HuH-7 (cell line): ENCODE results near the gene STXBP5L.
A peak's percentile ranks its signal among the peaks of the same experiment; 100 is the strongest.
"Not testable (repeated sequence)": the region's sequence is repeated elsewhere in the genome, so short reads cannot be mapped to it uniquely, and the experiment has no call there.

Source experiments
- DNase-seq: peaks from one replicate; pipeline ENCODE4 v3.0.0; 2011; ENCODE audit warnings: low spot score

The STXBP5L gene

GRCh38 chr3:120908030-120908794 is at the start of gene STXBP5L:
Gene STXBP5L, plus strand, starts transcription at chr3:120908205. Its CDS starts 1,374 bp downstream, at chr3:120909579.
- peak; percentile 86 for DNase-seq

- DNase-seq = no peak
Measured at GRCh38 chr3:120858521-120858920, 49.5 kb upstream of the STXBP5L start.

GRCh38 chr3:120864541-120864940 is 43.5 kb upstream of the STXBP5L start:
- DNase-seq = no peak

- no peak for DNase-seq
Measured at GRCh38 chr3:120875507-120875906, 32.5 kb upstream of the STXBP5L start.

GRCh38 chr3:120875989-120876388 is 32.0 kb upstream of the STXBP5L start:
- no peak for DNase-seq

GRCh38 chr3:120879411-120879810 is 28.6 kb upstream of the STXBP5L start:
- no peak for DNase-seq

GRCh38 chr3:120892921-120893320 is 15.1 kb upstream of the STXBP5L start:
- DNase-seq = no peak

- no peak for DNase-seq
Measured at GRCh38 chr3:120894316-120895057, 13.5 kb upstream of the STXBP5L start.

- DNase-seq = not testable (repeated sequence)
Measured at GRCh38 chr3:120901716-120902115, 6.3 kb upstream of the STXBP5L start.

GRCh38 chr3:120903221-120903620 is 4.8 kb upstream of the STXBP5L start:
- DNase-seq = no peak

- no peak for DNase-seq
Measured at GRCh38 chr3:120907659-120908029, 361 bp upstream of the STXBP5L start.

- no peak for DNase-seq
Measured at GRCh38 chr3:120908795-120909601, 993 bp downstream of the STXBP5L start.

- no peak for DNase-seq
Measured at GRCh38 chr3:120909602-120909878, 1.5 kb downstream of the STXBP5L start.

- no peak for DNase-seq
Measured at GRCh38 chr3:120926146-120926545, 18.1 kb downstream of the STXBP5L start.

GRCh38 chr3:120928991-120929390 is 21.0 kb downstream of the STXBP5L start:
- no peak for DNase-seq

GRCh38 chr3:120931593-120931992 is 23.6 kb downstream of the STXBP5L start:
- DNase-seq = no peak

- DNase-seq = no peak
Measured at GRCh38 chr3:120956143-120956542, 48.1 kb downstream of the STXBP5L start.

GRCh38 chr3:120982608-120983320 is 74.8 kb downstream of the STXBP5L start:
- DNase-seq = no peak

- DNase-seq = no peak
Measured at GRCh38 chr3:120983321-120983665, 75.3 kb downstream of the STXBP5L start.

GRCh38 chr3:120983841-120984240 is 75.8 kb downstream of the STXBP5L start:
- no peak for DNase-seq

GRCh38 chr3:120985242-120985641 is 77.2 kb downstream of the STXBP5L start:
- DNase-seq = no peak

GRCh38 chr3:120988994-120989393 is 81.0 kb downstream of the STXBP5L start:
- no peak for DNase-seq
